BLaER1 (cell line): Measurements from ENCODE around the gene TAF11L7.
"Not testable (repeated sequence)": the region's sequence is repeated elsewhere in the genome, so short reads cannot be mapped to it uniquely, and the experiment has no call there.

Source experiments
- H3K27ac ChIP-seq: shearing (Covaris generic); formaldehyde crosslinking; 2 replicates; pipeline ENCODE4 v1.8.1; 2022
- H3K27me3 ChIP-seq: shearing (Covaris generic); formaldehyde crosslinking; 2 replicates; pipeline ENCODE4 v1.8.1; 2022
- H3K36me3 ChIP-seq: shearing (Covaris generic); formaldehyde crosslinking; 2 replicates; pipeline ENCODE4 v1.8.1; 2022
- H3K4me1 ChIP-seq: shearing (Covaris generic); formaldehyde crosslinking; 2 replicates; pipeline ENCODE4 v1.8.1; 2022
- H3K4me2 ChIP-seq: shearing (Covaris generic); formaldehyde crosslinking; 2 replicates; pipeline ENCODE4 v1.8.1; 2022
- H3K4me3 ChIP-seq: shearing (Covaris generic); formaldehyde crosslinking; 2 replicates; pipeline ENCODE4 v1.8.1; 2022
- H3K9ac ChIP-seq: shearing (Covaris generic); formaldehyde crosslinking; 2 replicates; pipeline ENCODE4 v1.8.1; 2022
- H3K9me3 ChIP-seq: shearing (Covaris generic); formaldehyde crosslinking; 2 replicates; pipeline ENCODE4 v1.8.1; 2022
- H4K20me1 ChIP-seq: shearing (Covaris generic); formaldehyde crosslinking; 2 replicates; pipeline ENCODE4 v1.8.1; 2022
- Cebpa-rat ChIP-seq: shearing (Covaris generic); IDR thresholded peaks from 2 replicates; pipeline ENCODE4 v1.8.1; 2022

Gene TAF11L7

GRCh38 chr5:17585658-17586057, at the start of gene TAF11L7:
TSS of gene TAF11L7 (minus strand) at chr5:17585758.
- H3K4me3 ChIP-seq, H3K4me1 ChIP-seq, H4K20me1 ChIP-seq, H3K27me3 ChIP-seq, H3K9ac ChIP-seq, H3K36me3 ChIP-seq, H3K4me2 ChIP-seq, H3K27ac ChIP-seq, H3K9me3 ChIP-seq: not testable (repeated sequence)

GRCh38 chr5:17634160-17634559, 48.6 kb upstream of the TAF11L7 start, which contains the start of gene TAF11L14:
TSS of gene TAF11L14 (plus strand) at chr5:17634460.
- no peaks in the 10 kb centered on the region for H3K9me3 ChIP-seq
- no peak within 1 kb of the TSS for H3K27ac ChIP-seq
- no peaks in the 10 kb centered on the region for H4K20me1 ChIP-seq
- H3K4me2 ChIP-seq, result no peak within 1 kb of the TSS
- no peaks in the 10 kb centered on the region for H3K4me1 ChIP-seq
- no peak within 1 kb of the TSS for H3K4me3 ChIP-seq
- H3K27me3 ChIP-seq, result no peaks in the 10 kb centered on the region
- no peaks in the 10 kb centered on the region for H3K36me3 ChIP-seq
- no peak for TF ChIP-seq Cebpa-rat
- H3K9ac ChIP-seq, result no peak within 1 kb of the TSS

DNA sequence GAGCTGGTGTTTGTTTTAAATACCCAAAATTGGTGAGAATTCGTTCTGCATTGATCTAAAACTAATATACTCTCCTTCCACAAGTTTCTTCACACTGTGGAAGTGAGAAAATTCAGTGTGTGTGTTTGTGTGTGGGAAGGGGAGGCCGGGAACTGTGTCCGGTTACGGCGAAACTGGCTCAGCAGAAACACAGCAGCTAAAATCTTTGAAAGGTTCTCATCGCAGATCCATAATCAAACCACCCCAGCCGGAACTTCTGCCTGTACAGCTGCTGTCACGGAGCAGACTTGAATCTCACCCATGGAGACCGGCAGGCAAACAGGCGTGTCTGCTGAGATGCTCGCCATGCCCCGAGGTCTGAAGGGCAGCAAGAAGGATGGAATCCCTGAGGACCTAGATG, 46.2 kb upstream of the TAF11L7 start, which contains the start of gene TAF11L13:
Gene TAF11L13 (plus strand): TSS at position 301 of the 400 bp plus-strand sequence.
- H3K4me3 ChIP-seq, H3K9ac ChIP-seq, H3K9me3 ChIP-seq, H3K4me2 ChIP-seq, H4K20me1 ChIP-seq, H3K27ac ChIP-seq, H3K27me3 ChIP-seq, H3K36me3 ChIP-seq, H3K4me1 ChIP-seq: not testable (repeated sequence)

DNA sequence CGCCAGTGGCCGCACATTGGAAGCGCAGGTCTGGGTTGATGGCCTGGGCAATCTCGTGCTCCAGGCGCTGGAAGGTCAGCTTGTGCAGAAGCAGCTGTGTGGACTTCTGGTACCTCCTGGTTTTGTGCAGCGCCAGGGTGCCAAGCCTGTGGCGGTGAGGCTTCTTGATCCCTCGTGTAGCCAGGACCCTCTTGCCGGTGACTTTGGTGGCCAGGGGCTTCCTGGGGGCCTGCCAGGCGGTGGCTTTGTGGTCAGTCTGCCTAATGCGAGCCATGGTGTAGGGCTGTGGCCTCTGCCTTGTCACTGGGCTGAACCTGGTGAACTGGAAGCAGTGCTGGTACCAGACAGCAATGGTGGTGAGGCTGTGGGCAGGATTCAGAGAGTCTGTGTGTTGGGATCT, 40.1 kb upstream of the TAF11L7 start:
- Histone ChIP-seq H3K4me3 (no peak overlapping the region), H3K9ac (no peak overlapping the region), H3K9me3 (no peaks in the 10 kb centered on the region; the same call in 1 of the 2 replicates), H3K27ac (no peak overlapping the region), H3K4me2 (no peak overlapping the region), H4K20me1 (no peaks in the 10 kb centered on the region), H3K4me1 (peaks cover 2% of the 10 kb centered on the region), H3K27me3 (no peaks in the 10 kb centered on the region), H3K36me3 (no peaks in the 10 kb centered on the region)
- TF ChIP-seq Cebpa-rat, result no peak

DNA sequence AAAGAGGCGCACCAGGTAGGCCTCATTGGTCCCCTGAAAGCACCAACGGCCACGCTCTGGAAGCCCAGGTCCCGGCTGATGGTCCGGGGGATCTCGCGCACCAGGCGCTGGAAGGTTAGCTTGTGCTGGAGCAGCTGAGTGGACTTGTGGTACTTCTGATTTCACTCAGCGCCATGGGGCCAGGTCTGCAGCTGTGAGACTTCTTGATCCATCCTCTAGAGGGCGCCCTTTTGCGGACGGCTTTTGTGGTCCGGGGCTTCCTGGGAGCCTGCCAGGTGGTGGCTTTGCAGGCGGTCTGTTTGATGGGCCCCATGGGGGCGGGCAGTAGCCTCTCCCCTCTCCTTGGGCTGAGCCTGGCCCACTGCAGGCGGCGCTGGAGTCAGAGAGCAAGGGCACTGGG, 35.1 kb upstream of the TAF11L7 start:
- no peak overlapping the region for H3K9ac ChIP-seq
- H3K4me2 ChIP-seq, result peak overlapping the region; percentile 67
- peaks cover 15% of the 10 kb centered on the region for H3K4me1 ChIP-seq
- no peaks in the 10 kb centered on the region for H3K36me3 ChIP-seq
- no peaks in the 10 kb centered on the region for H4K20me1 ChIP-seq
- H3K4me3 ChIP-seq, result no peak overlapping the region
- TF ChIP-seq Cebpa-rat, result no peak
- H3K27me3 ChIP-seq, result no peaks in the 10 kb centered on the region
- H3K27ac ChIP-seq, result no peak overlapping the region
- no peaks in the 10 kb centered on the region; the same call in 1 of the 2 replicates for H3K9me3 ChIP-seq

- H3K27ac ChIP-seq, result no peak overlapping the region
- TF ChIP-seq Cebpa-rat, result no peak
These were observed 33.8 kb upstream of the TAF11L7 start for GRCh38 chr5:17619354-17619753.

DNA sequence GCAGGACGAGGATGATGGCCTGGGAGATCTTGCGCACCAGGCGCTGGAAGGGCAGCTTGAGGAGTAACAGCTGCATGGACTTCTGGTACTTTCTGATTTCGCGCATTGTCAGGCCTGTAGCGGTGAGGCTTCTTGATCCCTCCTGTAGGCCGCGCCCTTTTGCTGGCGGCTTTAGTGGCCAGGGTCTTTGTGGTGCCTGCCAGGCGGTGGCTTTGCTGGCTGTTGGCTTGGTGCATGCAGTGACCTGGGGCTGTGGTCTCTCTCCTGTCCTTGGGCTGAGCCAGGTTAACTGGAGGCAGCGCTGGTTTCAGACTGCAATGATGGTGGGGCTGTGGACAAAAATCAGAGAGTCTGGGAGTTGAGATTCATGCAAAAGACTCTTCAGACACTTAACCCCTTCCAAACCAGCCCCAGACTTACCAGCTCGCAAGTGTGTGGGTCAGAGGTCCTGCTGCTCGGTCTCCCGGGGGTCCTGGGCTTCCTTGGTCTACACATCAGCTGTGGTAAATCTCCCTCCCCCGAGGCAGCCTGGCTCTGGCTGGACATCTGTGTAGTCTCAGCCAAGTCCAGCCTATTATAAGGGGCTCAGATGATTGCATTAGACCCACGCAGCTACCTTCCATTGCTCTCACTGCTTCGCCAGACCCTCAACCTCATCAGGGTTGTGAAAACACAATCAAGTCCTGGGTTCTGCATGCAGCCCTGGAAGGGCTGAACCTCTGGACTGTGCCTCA, 29.5 kb upstream of the TAF11L7 start:
- Histone ChIP-seq H3K4me3 (no peak overlapping the region), H3K9me3 (no peaks in the 10 kb centered on the region; the same call in 1 of the 2 replicates), H3K36me3 (no peaks in the 10 kb centered on the region), H3K9ac (no peak overlapping the region), H4K20me1 (no peaks in the 10 kb centered on the region), H3K4me2 (no peak overlapping the region), H3K4me1 (peaks cover 6% of the 10 kb centered on the region), H3K27ac (no peak overlapping the region), H3K27me3 (no peaks in the 10 kb centered on the region)
- TF ChIP-seq Cebpa-rat, result no peak

More at GRCh38 chr5:17619354-17619753, 33.8 kb upstream of the TAF11L7 start:
- Histone ChIP-seq H3K4me3 (no peak overlapping the region), H3K4me2 (peak overlapping the region; percentile 67; the same call in 1 of the 2 replicates), H3K4me1 (peaks cover 15% of the 10 kb centered on the region), H4K20me1 (no peaks in the 10 kb centered on the region), H3K36me3 (no peaks in the 10 kb centered on the region), H3K9me3 (no peaks in the 10 kb centered on the region; the same call in none of the 2 replicates), H3K27me3 (no peaks in the 10 kb centered on the region), H3K9ac (no peak overlapping the region)

GRCh38 chr5:17610092-17610491, 24.5 kb upstream of the TAF11L7 start, which contains the start of gene TAF11L12:
TSS of gene TAF11L12 (plus strand) at chr5:17610392.
- H3K9me3 ChIP-seq, H3K36me3 ChIP-seq, H3K27me3 ChIP-seq, H3K4me2 ChIP-seq, H4K20me1 ChIP-seq, H3K4me3 ChIP-seq, H3K9ac ChIP-seq, H3K27ac ChIP-seq, H3K4me1 ChIP-seq: not testable (repeated sequence)

DNA sequence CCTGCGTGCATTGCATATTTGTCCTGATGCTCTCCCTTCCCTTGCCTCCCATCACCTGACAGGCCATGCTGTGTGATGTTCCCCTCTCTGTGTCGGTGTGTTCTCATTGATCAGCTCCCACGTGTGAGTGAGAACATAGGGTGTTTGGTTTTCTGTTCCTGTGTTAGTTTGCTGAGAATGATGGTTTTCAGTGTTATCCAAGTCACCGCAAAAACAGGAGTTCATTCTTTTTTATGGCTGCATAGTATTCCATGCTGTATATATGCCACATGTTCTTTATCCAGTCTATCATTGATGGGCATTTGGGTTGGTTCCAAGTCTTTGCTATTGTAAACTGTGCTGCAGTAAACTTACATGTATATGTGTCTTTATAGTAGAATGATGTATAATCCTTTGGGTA, 21.9 kb upstream of the TAF11L7 start:
- not testable (repeated sequence) for H3K27ac ChIP-seq, H3K4me3 ChIP-seq, H3K9me3 ChIP-seq, H4K20me1 ChIP-seq, H3K27me3 ChIP-seq, H3K9ac ChIP-seq, H3K4me1 ChIP-seq, H3K4me2 ChIP-seq, H3K36me3 ChIP-seq

GRCh38 chr5:17604951-17605350, 19.4 kb upstream of the TAF11L7 start:
- H3K4me2 ChIP-seq, result no peak overlapping the region
- H3K4me1 ChIP-seq, result no peaks in the 10 kb centered on the region
- no peaks in the 10 kb centered on the region for H4K20me1 ChIP-seq
- H3K9me3 ChIP-seq, result no peaks in the 10 kb centered on the region
- no peak overlapping the region for H3K4me3 ChIP-seq
- H3K27me3 ChIP-seq, result no peaks in the 10 kb centered on the region
- no peaks in the 10 kb centered on the region for H3K36me3 ChIP-seq
- no peak for TF ChIP-seq Cebpa-rat
- H3K27ac ChIP-seq, result no peak overlapping the region
- no peak overlapping the region for H3K9ac ChIP-seq

- H4K20me1 ChIP-seq, H3K4me1 ChIP-seq, H3K4me3 ChIP-seq, H3K9ac ChIP-seq, H3K27ac ChIP-seq, H3K27me3 ChIP-seq, H3K36me3 ChIP-seq, H3K9me3 ChIP-seq, H3K4me2 ChIP-seq: not testable (repeated sequence)
These were observed 18.3 kb upstream of the TAF11L7 start, which contains the start of gene TAF11L11 for GRCh38 chr5:17603880-17604279. TSS of gene TAF11L11 (plus strand) at chr5:17604183.

- H3K9ac ChIP-seq, H3K27ac ChIP-seq, H3K4me3 ChIP-seq, H3K27me3 ChIP-seq, H3K4me2 ChIP-seq, H3K36me3 ChIP-seq, H3K4me1 ChIP-seq, H4K20me1 ChIP-seq, H3K9me3 ChIP-seq: not testable (repeated sequence)
These were observed 12.2 kb upstream of the TAF11L7 start, which contains the start of gene TAF11L10 for GRCh38 chr5:17597728-17598127. TSS of gene TAF11L10 (minus strand) at chr5:17597828.

- not testable (repeated sequence) for H3K9me3 ChIP-seq, H3K36me3 ChIP-seq, H3K27ac ChIP-seq, H4K20me1 ChIP-seq, H3K4me2 ChIP-seq, H3K4me3 ChIP-seq, H3K4me1 ChIP-seq, H3K9ac ChIP-seq, H3K27me3 ChIP-seq
These were observed 8.7 kb upstream of the TAF11L7 start, which contains the start of gene TAF11L9 for GRCh38 chr5:17594255-17594654. TSS of gene TAF11L9 (minus strand) at chr5:17594394.

GRCh38 chr5:17590860-17591259, 5.3 kb upstream of the TAF11L7 start, which contains the start of gene TAF11L8:
TSS of gene TAF11L8 (minus strand) at chr5:17590960.
- H3K4me2 ChIP-seq, H4K20me1 ChIP-seq, H3K27me3 ChIP-seq, H3K36me3 ChIP-seq, H3K9me3 ChIP-seq, H3K27ac ChIP-seq, H3K4me1 ChIP-seq, H3K4me3 ChIP-seq, H3K9ac ChIP-seq: not testable (repeated sequence)
